SK-N-SH treated with all-trans-retinoic acid at 6 μM for 48 hours (cell line): ENCODE data around the gene FOLR1.
A peak's percentile ranks its signal among the peaks of the same experiment; 100 is the strongest.

Experiments
- ATAC-seq: fragments of 200-7000 bp; cut with Tn5 transposase; 3 replicates; pipeline ENCODE4 v1.9.1; 2020; ENCODE audit warnings: mild to moderate bottlenecking, moderate library complexity
- ARNTL ChIP-seq: fragments of 450-650 bp; formaldehyde crosslinking; IDR thresholded peaks from 2 replicates; pipeline ENCODE4 v1.5.0; 2020; ENCODE audit warnings: low read depth, mild to moderate bottlenecking, moderate library complexity, borderline replicate concordance
- BACH2 ChIP-seq: fragments of 250-450 bp; sonication (Bioruptor Pico); IDR thresholded peaks from 2 replicates; pipeline ENCODE4 v1.9.0; 2021; ENCODE audit warnings: mild to moderate bottlenecking, borderline replicate concordance
- CREB5 ChIP-seq: fragments of 250-450 bp; sonication (Bioruptor Pico); IDR thresholded peaks from 2 replicates; pipeline ENCODE4 v1.5.1; 2020; ENCODE audit warnings: low read depth, mild to moderate bottlenecking, moderate library complexity
- CSDC2 ChIP-seq: fragments of 250-450 bp; sonication (Bioruptor Pico); IDR thresholded peaks from 2 replicates; pipeline ENCODE4 v1.5.0; 2020; ENCODE audit warnings: mild to moderate bottlenecking, moderate library complexity
- CSRNP3 ChIP-seq: fragments of 250-450 bp; sonication (Bioruptor Pico); IDR thresholded peaks from 2 replicates; pipeline ENCODE4 v1.5.1; 2021; ENCODE audit warnings: mild to moderate bottlenecking, moderate library complexity
- ESRRG ChIP-seq: fragments of 250-450 bp; sonication (Bioruptor Pico); IDR thresholded peaks from 2 replicates; pipeline ENCODE4 v1.6.1; 2021; ENCODE audit warnings: mild to moderate bottlenecking
- GLIS3 ChIP-seq: fragments of 250-450 bp; sonication (Bioruptor Pico); IDR thresholded peaks from 2 replicates; pipeline ENCODE4 v1.5.0; 2020; ENCODE audit warnings: mild to moderate bottlenecking, moderate library complexity
- ISL1 ChIP-seq: fragments of 250-450 bp; sonication (Bioruptor Pico); IDR thresholded peaks from 2 replicates; pipeline ENCODE4 v2.1.2; 2022; ENCODE audit warnings: mild to moderate bottlenecking, moderate library complexity
- OSR1 ChIP-seq: fragments of 250-450 bp; sonication (Bioruptor Pico); IDR thresholded peaks from 2 replicates; pipeline ENCODE4 v1.8.0; 2022; ENCODE audit warnings: moderate library complexity, mild to moderate bottlenecking, inconsistent platforms
- PATZ1 ChIP-seq: fragments of 250-450 bp; sonication (Bioruptor Pico); IDR thresholded peaks from 2 replicates; pipeline ENCODE4 v1.8.0; 2020; ENCODE audit warnings: mild to moderate bottlenecking, moderate library complexity, borderline replicate concordance
- POU6F1 ChIP-seq: fragments of 250-450 bp; sonication (Bioruptor Pico); IDR thresholded peaks from 2 replicates; pipeline ENCODE4 v1.8.0; 2021; ENCODE audit warnings: low read depth, mild to moderate bottlenecking, moderate library complexity, borderline replicate concordance
- PPARA ChIP-seq: fragments of 250-450 bp; sonication (Bioruptor Pico); IDR thresholded peaks from 2 replicates; pipeline ENCODE4 v1.5.0; 2020; ENCODE audit warnings: mild to moderate bottlenecking, borderline replicate concordance
- RARB ChIP-seq: fragments of 250-450 bp; sonication (Bioruptor Pico); IDR thresholded peaks from 2 replicates; pipeline ENCODE4 v1.8.0; 2021; ENCODE audit warnings: mild to moderate bottlenecking, moderate library complexity
- SNAI2 ChIP-seq: fragments of 250-450 bp; sonication (Bioruptor Pico); IDR thresholded peaks from 2 replicates; pipeline ENCODE4 v1.5.0; 2020; ENCODE audit warnings: mild to moderate bottlenecking, moderate library complexity
- TCF4 ChIP-seq: fragments of 250-450 bp; sonication (Bioruptor Pico); IDR thresholded peaks from 2 replicates; pipeline ENCODE4 v1.8.0; 2021; ENCODE audit warnings: mild to moderate bottlenecking, moderate library complexity, borderline replicate concordance
- TOX ChIP-seq: fragments of 250-450 bp; sonication (Bioruptor Pico); IDR thresholded peaks from 2 replicates; pipeline ENCODE4 v1.8.0; 2021; ENCODE audit warnings: mild to moderate bottlenecking, moderate library complexity, borderline replicate concordance
- ZC3H10 ChIP-seq: fragments of 250-450 bp; sonication (Bioruptor Pico); IDR thresholded peaks from 2 replicates; pipeline ENCODE4 v1.5.1; 2021; ENCODE audit warnings: mild to moderate bottlenecking, moderate library complexity
- ZFP3 ChIP-seq: fragments of 250-450 bp; sonication (Bioruptor Pico); IDR thresholded peaks from 2 replicates; pipeline ENCODE4 v1.5.0; 2020; ENCODE audit warnings: mild to moderate bottlenecking, moderate library complexity
- ZFP30 ChIP-seq: fragments of 450-650 bp; formaldehyde crosslinking; IDR thresholded peaks from 2 replicates; pipeline ENCODE4 v1.5.0; 2022; ENCODE audit warnings: mild to moderate bottlenecking, moderate library complexity
- ZNF565 ChIP-seq: fragments of 450-650 bp; formaldehyde crosslinking; conservative IDR thresholded peaks from 2 replicates; pipeline ENCODE4 v1.5.0; 2020; ENCODE audit warnings: low read depth, mild to moderate bottlenecking, moderate library complexity
- ZNF70 ChIP-seq: fragments of 450-650 bp; formaldehyde crosslinking; IDR thresholded peaks from 2 replicates; pipeline ENCODE4 v1.5.0; 2020; ENCODE audit warnings: mild to moderate bottlenecking, moderate library complexity
- ZNF8 ChIP-seq: fragments of 450-650 bp; formaldehyde crosslinking; IDR thresholded peaks from 2 replicates; pipeline ENCODE4 v1.5.0; 2020; ENCODE audit warnings: mild to moderate bottlenecking, moderate library complexity

FOLR1 gene

GRCh38 chr11:72239849-72240460, 48.0 kb downstream of the FOLR1 start:
- TF ChIP-seq ESRRG (CRISPR knock-in tag) (peak; percentile 10; the same call in 1 of the 2 replicates), PPARA (no peak), ZC3H10 (CRISPR knock-in tag) (no peak), SNAI2 (CRISPR knock-in tag) (no peak), CSRNP3 (CRISPR knock-in tag) (peak; percentile 32; the same call in 1 of the 2 replicates), GLIS3 (CRISPR knock-in tag) (0 out of 2 replicates have a peak, but pooled peaks have one; percentile 6)
- ATAC-seq = no peak; the same call in 2 of the 3 replicates

- peak; percentile 0; the same call in 2 of the 3 replicates for ATAC-seq
- no peak for TF ChIP-seq POU6F1 (CRISPR knock-in tag)
- TF ChIP-seq BACH2 = no peak
- no peak for TF ChIP-seq ZC3H10 (CRISPR knock-in tag)
- no peak for TF ChIP-seq ZNF70 (CRISPR knock-in tag)
- no peak for TF ChIP-seq ZFP3 (CRISPR knock-in tag)
- TF ChIP-seq GLIS3 (CRISPR knock-in tag) = peak; percentile 32; the same call in 1 of the 2 replicates
- no peak for TF ChIP-seq ZNF8 (CRISPR knock-in tag)
- no peak for TF ChIP-seq ZNF565
- no peak for TF ChIP-seq ARNTL (CRISPR knock-in tag)
- no peak for TF ChIP-seq CSDC2 (CRISPR knock-in tag)
- 0 out of 2 replicates have a peak, but pooled peaks have one; percentile 33 for TF ChIP-seq CSRNP3 (CRISPR knock-in tag)
- no peak for TF ChIP-seq ZFP30
- no peak for TF ChIP-seq SNAI2 (CRISPR knock-in tag)
- TF ChIP-seq OSR1 = no peak
- TF ChIP-seq CREB5 = peak; percentile 25
- no peak for TF ChIP-seq TOX (CRISPR knock-in tag)
- no peak for TF ChIP-seq PATZ1 (CRISPR knock-in tag)
- no peak for TF ChIP-seq ESRRG (CRISPR knock-in tag)
- no peak for TF ChIP-seq PPARA
- no peak for TF ChIP-seq TCF4 (CRISPR knock-in tag)
- no peak for TF ChIP-seq ISL1
These were observed 48.7 kb downstream of the FOLR1 start for GRCh38 chr11:72240461-72241290.

GRCh38 chr11:72241291-72241781, 49.4 kb downstream of the FOLR1 start:
- ATAC-seq = no peak
- TF ChIP-seq ZC3H10 (CRISPR knock-in tag) = no peak
- no peak for TF ChIP-seq BACH2
- TF ChIP-seq POU6F1 (CRISPR knock-in tag) = no peak
- no peak for TF ChIP-seq ZNF8 (CRISPR knock-in tag)
- no peak for TF ChIP-seq PPARA
- no peak for TF ChIP-seq TOX (CRISPR knock-in tag)
- no peak for TF ChIP-seq CSDC2 (CRISPR knock-in tag)
- no peak for TF ChIP-seq CSRNP3 (CRISPR knock-in tag)
- no peak for TF ChIP-seq RARB (CRISPR knock-in tag)
- TF ChIP-seq GLIS3 (CRISPR knock-in tag) = no peak
